NCI-H1105 (cell line): ENCODE measurements around the gene EPHA7.

Source experiments
- DNase-seq: peaks from one replicate; lab custom pipeline; 2025; lab: John Stamatoyannopoulos, UW

The EPHA7 gene

DNA sequence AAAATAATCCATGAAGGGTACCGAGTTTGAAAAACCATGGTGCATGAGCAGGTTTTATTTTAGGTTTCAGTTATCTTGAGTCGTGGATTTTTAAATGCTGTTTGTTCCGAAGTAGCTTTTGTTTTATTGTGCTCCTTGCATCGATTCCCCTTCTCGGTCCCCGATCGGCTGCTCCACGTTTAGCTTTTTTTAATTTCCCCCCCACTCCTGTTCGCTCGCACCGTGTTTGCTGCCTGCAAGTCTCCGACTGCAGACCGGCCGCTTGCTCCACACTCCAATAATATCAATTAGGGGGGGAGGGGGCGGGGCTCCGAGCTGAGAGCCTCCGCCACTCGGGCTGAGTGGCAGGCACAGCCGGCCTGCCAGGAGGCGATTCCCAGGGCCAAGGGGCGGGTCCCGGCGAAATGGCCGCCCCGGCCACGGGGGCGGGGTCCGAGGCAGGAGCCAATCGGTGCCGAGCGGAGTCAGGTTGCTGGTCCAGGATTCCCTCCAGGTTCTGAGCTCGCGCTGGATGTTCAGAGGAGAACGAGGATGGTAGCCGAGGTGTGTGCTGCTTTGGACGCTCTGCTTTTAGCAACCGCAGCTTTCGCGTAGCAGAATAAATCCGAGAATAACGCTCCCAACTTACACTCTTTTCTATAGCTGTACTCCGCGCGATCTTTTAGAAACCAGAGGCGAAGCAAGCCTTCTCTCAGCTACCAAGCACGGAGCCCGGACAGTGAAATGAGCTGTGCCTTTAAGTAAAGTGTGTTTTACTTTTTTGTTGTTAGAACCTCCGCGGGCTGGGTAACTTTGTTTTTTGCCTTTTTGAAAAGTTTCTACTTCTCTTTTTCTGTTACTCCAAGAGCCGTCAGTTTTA is at the start of gene EPHA7:
Gene EPHA7 (minus strand): TSS at position 256 of the 859 bp plus-strand sequence. CDS start 218 bp downstream, at position 38.
- peak; percentile 99 for DNase-seq

DNA sequence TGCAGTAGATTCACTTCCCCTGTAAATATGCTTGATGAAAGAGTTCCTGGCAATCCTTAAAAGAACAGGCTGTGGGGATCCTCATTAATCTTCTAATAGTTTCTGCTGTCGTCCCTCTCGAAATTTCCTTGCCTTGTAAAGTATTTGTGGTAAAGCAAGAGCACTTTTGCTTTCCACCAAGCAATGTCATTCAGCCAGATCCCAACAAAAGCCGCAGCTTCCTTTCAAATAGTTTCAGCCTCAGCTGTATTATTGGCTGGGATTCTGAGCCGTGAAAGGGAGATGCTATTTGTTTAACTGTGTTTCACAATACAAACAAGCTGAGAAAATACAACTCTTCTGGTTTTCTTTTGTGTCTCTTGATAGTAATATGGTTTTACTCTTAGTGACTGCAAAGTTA is 48.9 kb upstream of the EPHA7 start:
- no peak for DNase-seq

DNA sequence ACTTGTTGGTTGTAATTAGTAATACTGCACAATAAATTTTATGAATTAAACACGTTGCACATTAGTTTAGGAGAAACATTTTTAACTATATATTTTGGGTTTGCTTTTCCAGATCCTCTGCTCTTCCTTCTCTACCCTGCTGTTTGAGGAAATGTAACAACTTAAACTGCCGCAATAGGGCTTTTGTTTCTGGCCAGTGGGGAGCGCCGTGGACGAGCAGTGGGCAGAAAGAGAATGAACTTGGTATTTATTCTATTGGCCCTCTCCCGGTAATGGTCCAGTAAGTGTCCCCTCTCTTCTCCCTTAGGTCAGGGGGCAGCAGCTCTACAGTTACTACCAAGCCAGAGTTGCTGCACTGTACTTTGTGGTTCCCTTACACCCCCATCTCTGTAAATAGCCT is 35.2 kb upstream of the EPHA7 start:
- DNase-seq: no peak

DNA sequence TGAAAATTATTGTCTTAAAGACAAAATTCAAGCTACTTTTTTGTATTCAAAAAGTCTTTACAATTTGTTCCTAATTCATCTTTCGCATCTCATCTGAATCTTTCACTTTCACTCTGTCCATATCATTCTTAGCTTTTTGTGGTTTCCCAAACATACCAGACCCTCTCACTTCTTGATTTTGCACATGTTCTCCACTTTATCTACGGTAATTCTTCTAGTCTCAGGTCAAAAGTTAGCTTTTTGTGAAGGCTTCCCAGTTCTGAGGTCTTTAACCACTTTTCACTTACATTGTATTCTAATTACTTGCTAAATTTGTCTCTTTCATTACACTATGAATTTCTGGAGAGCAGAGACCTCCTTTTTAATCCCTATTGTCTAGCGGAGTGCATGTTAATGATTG is 34.6 kb upstream of the EPHA7 start:
- DNase-seq: no peak

DNA sequence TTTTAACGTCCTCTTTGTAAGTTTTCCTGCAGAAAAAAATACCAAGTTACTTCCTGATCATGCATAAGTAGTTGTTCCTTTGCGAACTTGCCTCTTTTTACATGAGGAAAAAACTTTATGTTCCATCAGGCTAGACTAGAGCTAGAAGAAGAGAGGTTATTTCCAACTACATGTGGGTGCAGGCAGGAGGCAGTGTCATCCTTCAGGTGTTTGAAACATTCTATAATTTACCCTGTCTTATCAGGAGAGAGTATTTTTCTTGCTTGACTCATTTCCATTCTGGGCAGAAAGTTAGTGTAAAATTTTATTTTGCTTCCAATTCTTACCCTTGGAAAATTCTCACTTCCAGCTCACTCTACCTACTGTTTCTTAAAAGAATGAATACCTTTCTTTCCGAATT is 28.5 kb upstream of the EPHA7 start:
- DNase-seq: no peak

DNA sequence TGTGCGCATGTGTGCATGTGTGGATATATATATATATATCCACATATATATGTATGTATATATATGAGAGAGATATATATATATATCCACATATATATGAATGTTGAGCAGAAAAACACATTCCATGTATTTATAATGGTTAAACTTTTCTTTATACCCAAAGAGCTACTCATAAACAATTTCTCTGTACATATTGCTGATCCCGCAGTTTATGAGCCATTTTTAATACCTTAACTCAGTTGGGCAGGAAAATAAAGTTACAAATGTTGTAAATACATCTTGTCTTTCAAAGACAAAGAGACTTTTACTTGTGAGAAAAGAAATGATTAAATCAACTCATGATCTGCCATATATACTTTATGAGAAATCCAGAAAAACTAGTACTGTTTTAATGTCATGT is 18.1 kb upstream of the EPHA7 start:
- DNase-seq: no peak

DNA sequence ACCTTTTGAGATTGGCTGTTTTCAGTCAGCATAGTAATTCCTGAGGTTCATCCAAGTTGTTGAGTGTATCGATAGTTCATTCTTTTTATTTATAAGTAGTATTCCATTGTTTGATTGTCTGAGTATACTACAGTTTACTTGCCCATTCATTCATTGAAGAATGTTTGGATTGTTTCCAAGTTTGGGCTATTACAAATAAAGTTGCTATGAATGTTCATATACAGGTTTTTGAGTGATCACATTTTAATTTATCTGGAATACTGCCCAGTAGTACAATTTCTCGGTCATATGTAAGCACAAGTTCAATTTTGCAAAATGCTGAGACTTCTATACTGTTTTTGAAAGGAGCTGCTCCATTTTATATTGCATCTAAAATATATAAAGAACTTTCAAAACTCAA is 14.2 kb upstream of the EPHA7 start:
- DNase-seq: peak; percentile 39

DNA sequence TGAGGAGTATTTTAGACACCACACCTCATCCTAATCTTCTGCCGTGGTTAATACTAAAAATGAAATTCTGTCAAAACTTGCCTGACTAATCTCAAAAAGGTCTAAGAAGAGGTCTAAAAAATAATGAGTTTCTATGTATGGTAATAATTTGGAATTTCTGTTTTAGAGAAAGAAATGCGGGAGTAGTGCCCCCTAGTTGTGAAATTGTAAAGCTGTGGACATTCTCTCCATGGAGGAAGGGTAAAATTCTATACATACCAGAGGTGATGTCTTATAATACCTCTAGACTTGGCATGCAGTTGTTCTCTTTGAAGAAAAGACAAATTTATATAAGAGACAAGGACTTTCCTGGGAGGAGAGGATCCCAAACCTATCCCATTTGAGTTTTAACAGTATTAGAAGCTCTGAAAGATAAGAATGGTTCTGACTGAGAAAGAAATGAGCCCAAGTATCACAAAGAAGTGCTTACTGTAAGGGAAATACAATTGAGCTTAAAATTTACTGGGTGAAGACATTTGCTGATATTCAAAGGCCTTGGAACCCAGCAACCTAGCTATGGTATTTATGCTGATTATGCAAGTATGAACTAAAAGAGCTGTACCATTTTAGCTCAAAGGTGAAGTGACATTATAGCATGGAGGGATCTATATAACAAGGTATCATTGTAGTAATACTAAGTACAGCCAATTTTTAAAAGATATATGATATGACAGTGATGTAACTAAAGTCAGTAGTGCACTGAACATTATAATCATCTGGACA is 5.1 kb upstream of the EPHA7 start:
- DNase-seq: no peak

DNA sequence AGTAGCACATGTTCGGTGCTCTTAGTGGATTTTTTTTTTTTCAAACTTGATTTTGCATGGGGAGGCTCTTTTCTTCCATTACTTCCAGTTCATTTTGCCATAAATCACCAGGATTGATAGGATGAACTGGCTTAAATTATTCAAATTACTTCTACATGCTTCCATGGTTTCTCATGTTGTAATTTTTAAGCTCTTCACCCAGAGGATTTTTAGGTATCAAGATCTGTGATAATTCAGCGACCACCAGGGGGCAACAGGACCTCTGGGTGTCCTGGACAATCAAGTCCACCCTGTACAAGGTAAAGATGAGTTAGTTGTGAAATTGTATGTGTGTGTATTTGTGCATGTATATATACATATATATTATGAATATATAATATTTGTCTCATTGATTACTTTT is 4.2 kb upstream of the EPHA7 start:
- DNase-seq: peak; percentile 66

DNA sequence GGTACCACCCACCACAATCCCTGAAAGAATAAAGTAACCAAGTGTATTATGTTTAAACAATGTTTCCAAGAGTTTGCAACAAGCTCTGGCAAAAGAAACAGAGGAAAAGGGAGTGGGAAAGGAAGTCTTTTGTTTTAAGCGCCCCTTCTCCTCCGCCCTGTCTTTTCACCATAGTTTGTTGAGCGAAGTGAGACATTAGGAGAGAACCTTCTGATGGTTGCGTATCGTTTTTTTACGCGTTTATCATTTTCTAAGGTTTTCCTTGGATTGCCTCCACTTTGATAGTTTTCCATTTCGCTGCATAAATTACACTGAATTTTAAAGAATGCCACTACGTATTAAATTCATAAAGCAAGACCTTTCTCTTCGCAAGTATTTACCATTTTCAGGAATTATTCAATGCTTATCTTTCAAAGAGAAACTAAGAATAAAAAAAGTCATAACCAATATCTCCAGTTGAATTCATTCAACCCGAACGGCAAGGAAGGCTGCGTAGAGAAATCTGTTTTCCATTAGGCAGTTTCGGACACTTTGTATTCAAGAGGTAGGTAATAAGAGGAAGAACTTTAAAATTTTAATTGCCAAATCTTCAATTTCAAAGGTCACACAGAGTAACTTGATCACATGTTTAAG is 920 bp upstream of the EPHA7 start:
- no peak for DNase-seq

DNA sequence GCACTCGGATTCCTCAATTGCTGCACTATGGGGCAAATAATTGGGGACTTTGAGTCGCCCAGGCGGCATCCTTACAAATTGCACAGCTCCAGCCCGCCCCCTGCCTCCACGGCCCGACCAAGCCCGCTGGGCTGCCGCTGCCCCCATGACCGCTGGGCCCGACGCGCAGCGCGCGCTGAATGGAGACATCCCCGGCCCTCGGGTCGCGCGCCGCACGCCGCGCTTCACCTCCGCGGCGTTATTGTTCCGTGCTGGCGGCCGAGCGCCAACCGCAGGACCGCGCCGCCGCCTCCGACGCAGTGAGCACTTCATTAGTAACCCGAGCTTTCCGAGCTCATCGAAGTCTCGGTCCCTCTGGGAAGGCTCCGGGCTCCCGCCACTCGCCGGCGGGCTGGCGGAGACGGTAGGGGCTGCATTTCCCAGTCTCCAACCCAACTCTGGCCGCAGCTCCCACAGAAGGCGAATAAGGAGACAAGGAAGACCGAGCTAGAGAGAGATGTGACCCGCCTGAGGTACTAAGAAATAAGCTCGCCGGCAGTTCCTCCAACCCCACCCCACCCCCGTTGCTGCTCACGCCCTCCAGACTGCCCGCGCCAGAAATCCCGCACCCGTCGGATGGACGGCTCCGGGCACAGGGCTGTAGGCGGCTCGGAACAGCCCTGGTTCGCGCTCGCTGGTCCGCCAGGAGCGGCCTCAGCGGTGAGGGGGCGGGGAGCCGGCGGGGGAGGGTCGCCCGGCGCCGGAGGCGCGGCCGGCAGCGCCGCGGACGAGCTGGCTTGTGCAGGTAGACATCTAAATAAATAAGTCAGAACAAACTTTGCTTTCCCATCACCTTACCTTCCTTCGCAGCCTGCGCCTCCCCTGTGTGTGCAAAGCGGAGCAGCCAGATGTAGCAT is 703 bp downstream of the EPHA7 start:
- peak; percentile 73 for DNase-seq

DNA sequence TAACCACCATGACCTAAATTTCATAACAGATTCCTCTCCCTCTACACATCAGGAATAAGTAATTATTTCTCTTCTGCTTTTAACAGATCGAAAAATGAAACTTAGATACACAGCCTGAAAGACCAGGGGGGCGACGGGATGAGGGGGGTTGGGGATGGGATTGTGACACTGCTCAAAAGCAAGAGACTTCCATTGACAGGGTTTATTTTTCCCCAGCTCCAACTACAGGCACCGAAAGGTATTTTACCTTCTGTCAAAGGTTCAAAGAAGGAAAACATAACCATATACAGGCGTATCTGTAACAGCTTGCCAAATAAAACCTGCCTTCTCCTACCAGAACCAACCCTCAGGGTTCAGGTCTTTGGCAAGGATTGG is 1.3 kb downstream of the EPHA7 start:
- no peak for DNase-seq

DNA sequence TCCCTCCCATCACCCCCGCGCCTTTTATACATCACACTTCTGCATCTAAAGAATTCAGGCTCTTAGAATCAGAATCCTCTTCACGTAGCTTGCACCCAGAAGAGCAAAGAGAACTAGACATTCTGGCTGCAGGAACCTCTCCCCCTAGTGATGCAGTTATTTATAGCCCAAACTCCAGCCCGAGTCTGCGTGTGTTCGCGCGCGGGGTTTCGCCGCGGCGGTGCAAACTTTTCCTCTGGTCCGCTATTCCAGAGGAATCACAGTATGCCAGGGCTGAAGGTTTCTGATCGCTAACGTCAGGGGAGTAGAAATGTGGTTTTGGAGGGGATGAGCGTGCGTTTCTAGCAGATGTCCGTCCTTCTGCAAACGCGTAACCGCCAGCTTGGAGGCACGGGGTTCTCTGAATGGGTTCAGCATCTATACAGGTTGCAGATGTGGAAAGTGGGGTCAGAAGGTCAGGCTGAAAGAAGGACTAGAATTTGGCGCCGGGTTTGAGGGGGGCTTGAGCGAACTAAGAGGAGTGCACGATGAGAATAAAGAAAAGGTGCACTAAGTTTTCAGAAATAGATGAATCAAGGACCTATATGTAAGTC is 1.8 kb downstream of the EPHA7 start:
- DNase-seq: peak; percentile 58

DNA sequence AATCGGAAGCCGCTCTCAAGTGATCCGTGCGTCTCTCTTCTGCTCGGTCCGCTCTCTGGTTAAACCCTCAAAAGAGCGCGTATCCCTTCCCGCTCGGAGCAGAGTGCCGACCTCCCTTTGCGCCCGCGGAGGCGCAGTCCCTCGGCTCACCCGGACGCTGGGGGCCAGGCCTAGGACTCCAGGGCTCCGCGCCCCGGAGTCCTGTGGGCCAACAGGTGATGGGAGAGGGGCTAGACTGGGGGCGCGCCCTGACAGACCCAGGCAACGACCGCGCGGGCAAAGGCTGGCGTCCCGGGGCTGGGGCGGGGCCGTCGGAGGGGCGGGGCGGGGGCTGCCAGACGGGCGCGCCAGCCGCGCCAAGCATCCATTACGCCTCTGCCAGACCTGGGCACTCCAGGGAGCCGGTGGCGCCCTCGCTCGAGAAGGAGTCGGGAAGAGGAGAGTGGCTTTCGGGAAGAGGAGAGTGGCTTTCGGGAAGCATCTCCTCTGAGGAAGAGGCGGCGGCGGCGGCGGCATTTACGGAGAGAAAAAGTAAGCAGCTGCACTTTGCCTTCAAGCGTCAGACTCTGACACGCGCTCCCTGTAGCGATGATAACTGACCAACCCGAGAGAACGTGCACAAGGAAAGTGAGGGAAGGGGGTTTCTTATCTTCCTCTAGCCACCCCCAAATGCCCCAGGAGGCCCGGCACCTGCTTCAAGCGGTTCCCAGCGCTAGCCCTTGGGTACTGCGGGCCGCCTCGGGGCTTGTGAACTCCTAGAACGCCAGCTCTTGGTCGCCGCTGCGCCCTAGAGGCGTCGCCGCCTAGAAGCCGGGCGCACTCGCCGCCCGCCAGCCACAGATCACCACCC is 2.6 kb downstream of the EPHA7 start:
- DNase-seq: peak; percentile 82

DNA sequence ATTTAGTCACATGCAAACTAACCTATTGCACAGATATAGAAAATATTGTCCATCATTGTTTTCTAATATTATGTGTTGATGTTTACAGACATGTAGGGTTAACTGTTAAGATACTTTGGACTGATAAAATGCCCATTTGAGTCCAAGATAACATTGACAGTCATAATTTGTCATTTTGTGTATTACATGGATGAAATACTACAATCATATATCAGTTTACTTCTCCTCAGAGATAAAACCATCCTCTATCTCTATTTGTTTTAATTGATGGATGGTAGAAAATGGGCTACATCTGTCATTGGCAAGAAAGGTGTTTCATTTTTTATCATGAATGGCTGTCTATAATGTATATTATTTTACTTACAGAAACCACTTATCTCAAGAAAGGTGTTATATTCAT is 6.2 kb downstream of the EPHA7 start:
- DNase-seq: no peak

DNA sequence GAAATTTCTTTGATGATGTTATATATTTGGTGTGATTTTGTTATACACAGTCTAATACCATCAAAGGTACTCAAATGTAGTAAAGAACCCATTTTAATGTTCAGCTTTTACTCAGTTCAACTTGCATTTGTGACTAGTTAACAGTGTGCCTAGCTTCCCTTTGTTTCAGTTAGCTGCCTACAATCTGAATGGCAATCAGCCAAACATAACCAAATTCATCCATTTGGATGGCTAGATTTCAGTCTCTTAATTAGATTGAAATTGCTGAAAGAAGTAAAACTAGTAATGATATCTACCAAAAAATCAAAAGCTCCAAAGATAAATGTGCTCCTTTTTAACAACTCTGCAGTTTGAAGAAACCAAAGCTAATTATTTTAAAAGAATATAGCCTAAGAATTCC is 6.9 kb downstream of the EPHA7 start:
- peak; percentile 50 for DNase-seq

DNA sequence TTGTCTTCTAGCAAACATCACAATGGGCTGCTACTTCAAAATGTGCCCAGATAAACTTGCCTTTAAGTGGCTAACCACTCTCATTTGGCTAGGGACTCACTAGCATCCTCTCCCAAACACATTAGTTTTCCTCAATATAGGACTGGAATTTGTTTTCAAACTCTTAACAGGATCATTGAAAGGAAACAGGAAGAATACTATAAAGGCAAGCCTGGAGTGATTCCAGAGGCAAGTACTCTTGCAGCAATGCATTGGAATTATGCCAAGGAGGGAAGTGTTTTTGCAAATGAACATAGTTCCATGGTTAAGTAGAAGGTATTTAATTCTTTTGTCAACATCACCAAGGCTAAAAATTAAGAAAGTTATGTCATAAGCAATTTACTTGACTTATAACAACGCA is 12.2 kb downstream of the EPHA7 start:
- peak; percentile 93 for DNase-seq

DNA sequence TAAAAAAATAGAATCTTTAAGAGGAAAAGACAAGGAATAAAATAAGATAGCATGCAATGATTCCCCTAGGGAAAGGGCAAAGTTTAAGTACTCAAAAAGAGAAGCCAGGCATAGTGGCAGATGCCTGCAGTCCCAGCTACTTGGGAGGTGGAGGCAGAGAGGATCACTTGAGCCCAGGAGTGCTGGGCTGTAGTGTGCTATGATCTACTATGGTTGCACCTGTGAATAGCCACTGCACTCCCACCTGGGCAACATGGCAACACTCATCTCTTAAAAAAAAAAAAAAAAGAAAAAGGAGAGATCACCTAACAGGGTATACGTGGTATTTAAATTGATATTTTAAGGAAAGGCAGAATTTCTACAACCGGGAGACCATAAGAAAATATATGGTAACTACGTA is 16.0 kb downstream of the EPHA7 start:
- no peak for DNase-seq

DNA sequence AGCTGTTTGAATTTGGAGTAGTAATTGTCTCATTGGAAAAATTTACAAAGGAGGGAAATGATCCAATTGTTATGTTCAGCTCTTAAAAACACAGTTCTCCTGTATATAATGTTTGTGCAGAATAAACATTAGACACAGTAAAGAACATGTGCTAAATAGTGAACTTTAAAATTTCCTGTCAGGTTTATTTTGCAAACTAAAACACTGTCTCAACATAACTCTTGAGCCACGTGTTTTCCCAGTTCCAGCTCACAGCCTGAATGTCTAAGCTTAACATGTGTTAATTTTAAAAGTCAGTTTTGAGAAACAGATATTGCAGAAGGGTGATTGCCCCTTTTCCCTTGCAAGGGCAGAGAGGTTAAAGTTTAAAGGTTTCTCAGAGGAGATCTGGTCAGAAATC is 20.6 kb downstream of the EPHA7 start:
- DNase-seq: no peak

DNA sequence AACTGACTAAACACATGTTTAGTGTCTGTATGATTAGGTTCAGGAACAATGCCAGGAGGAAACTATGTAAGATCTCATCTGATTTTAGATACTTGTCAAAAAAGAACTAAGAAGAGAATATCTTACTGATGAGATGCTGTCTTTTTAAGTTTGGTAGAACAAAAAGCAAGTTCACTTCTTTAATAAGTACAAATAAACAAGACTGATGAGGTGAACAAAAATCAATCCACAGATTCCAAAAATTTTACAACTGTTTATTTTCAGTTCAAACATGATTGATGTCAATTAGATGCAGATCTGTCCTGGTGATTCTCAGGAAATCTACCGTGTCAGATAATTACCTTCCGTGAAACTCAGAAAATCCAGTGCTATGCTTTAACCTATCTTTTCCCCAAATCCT is 24.9 kb downstream of the EPHA7 start:
- no peak for DNase-seq
